GM18511 (cell line): ENCODE results near the gene C2orf76.
"Not testable (repeated sequence)": the region's sequence is repeated elsewhere in the genome, so short reads cannot be mapped to it uniquely, and the experiment has no call there.

ENCODE experiments used
- ATAC-seq: cut with Tn5 transposase; IDR thresholded peaks from one replicate; pipeline ENCODE4 v1.9.1; 2021; ENCODE audit warnings: mild to moderate bottlenecking, moderate library complexity; ENCODE audit not compliant: unreplicated experiment

Gene C2orf76

GRCh38 chr2:119366649-119367471, at the start of gene C2orf76, which contains the start of gene DBI:
Gene C2orf76, minus strand, starts transcription at chr2:119366834. Its CDS starts 26,875 bp downstream, at chr2:119339959.
Gene DBI, plus strand, starts transcription at chr2:119366977. Its CDS starts 75 bp downstream, at chr2:119367052.
- peak; percentile 94 for ATAC-seq

GRCh38 chr2:119415630-119416029, 49.0 kb upstream of the C2orf76 start:
- ATAC-seq = no peak

- no peak for ATAC-seq
Measured at GRCh38 chr2:119414894-119415293, 48.3 kb upstream of the C2orf76 start.

GRCh38 chr2:119409506-119409905, 42.9 kb upstream of the C2orf76 start:
- no peak for ATAC-seq

GRCh38 chr2:119408221-119408619, 41.6 kb upstream of the C2orf76 start:
- no peak for ATAC-seq

GRCh38 chr2:119407430-119408220, 41.0 kb upstream of the C2orf76 start:
- peak; percentile 68 for ATAC-seq

GRCh38 chr2:119405151-119405550, 38.5 kb upstream of the C2orf76 start:
- ATAC-seq = no peak

- ATAC-seq = not testable (repeated sequence)
Measured at GRCh38 chr2:119403618-119404017, 37.0 kb upstream of the C2orf76 start.

- no peak for ATAC-seq
Measured at GRCh38 chr2:119402645-119403560, 36.3 kb upstream of the C2orf76 start.

- ATAC-seq = no peak
Measured at GRCh38 chr2:119402106-119402505, 35.5 kb upstream of the C2orf76 start.

- no peak for ATAC-seq
Measured at GRCh38 chr2:119397196-119397595, 30.6 kb upstream of the C2orf76 start.

- ATAC-seq = no peak
Measured at GRCh38 chr2:119393971-119394748, 27.5 kb upstream of the C2orf76 start.

- no peak for ATAC-seq
Measured at GRCh38 chr2:119389615-119390306, 23.1 kb upstream of the C2orf76 start.

GRCh38 chr2:119387381-119388129, 20.9 kb upstream of the C2orf76 start:
- peak; percentile 88 for ATAC-seq

GRCh38 chr2:119385466-119385865, 18.8 kb upstream of the C2orf76 start:
- ATAC-seq = no peak

GRCh38 chr2:119384971-119385370, 18.3 kb upstream of the C2orf76 start:
- no peak for ATAC-seq

- no peak for ATAC-seq
Measured at GRCh38 chr2:119383410-119384140, 16.9 kb upstream of the C2orf76 start.

GRCh38 chr2:119378566-119378965, 11.9 kb upstream of the C2orf76 start:
- no peak for ATAC-seq
